GF-D8 (cell line): ENCODE data around the gene ITGAX.

Experiments used
- DNase-seq: peaks from one replicate; lab custom pipeline; 2025; lab: John Stamatoyannopoulos, UW

Gene ITGAX

GRCh38 chr16:31348579-31348978 is 6.4 kb upstream of the ITGAX start:
- no peak for DNase-seq

GRCh38 chr16:31350275-31351005 is 4.5 kb upstream of the ITGAX start:
- DNase-seq: no peak

DNA sequence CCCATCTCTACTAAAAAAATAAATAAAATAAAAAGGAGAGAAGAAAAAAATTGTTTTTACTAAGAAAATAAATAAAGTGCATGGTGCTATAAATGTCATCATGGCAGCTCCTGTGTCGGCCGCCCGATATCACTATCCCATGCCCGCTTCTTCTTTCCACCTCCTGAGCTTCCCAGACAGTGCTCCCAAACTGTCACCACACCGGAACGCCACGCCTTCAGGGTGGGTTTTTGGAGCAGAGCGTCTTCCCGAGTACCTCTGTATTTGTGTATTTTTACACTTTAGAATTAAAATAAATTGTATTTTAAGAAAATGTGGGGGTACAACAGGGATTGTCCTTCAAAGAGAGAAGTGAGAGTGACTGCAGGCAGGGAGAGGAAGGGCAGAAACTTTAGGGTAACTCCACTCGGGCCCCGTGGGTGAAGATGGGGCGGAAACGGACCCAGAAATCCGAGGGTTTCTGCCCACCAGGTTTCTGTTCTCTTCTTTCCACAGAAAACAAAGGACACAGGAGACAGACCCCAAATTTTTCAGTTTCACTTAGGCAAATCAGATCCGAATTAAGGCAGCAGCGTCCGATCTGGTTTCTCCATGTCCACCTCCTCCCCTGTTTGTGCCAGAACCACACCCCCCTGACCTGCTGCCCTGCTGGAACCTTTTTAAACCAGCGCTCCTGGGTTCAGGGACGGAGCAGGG is 3.6 kb upstream of the ITGAX start:
- no peak for DNase-seq

- DNase-seq: no peak
Observed at GRCh38 chr16:31351942-31352325, 3.0 kb upstream of the ITGAX start.

GRCh38 chr16:31352376-31353115 is 2.4 kb upstream of the ITGAX start:
- DNase-seq: peak; percentile 15

DNA sequence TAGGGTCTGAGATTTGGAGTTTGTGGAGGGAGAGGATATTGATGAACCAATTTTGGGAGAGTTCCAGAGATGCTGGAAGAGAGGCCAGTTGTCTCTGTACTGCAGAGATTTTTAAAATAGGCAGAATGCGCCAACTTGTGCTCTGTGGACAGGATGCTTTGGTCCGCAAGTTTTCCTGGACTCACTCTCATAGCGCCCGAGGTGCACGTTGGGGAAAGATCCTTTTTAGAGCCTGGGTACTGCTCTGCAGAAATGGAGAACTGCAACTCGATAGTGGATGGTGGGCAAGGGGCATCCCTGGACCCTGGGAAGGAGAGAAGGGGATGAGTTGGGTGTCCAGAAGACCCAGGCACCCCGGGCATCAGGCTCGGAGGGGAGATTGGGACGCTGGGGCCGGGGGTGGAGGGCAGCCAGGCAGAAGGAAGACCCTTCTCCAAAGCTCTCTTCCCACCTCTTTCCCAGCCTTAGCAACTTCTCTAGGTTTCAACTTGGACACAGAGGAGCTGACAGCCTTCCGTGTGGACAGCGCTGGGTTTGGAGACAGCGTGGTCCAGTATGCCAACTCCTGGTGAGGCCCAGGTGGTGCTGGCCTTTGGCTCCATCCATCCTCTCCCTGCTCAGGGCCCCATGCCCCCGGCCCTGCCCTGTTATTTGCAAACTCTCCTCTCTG is 590 bp downstream of the ITGAX start:
- no peak for DNase-seq

DNA sequence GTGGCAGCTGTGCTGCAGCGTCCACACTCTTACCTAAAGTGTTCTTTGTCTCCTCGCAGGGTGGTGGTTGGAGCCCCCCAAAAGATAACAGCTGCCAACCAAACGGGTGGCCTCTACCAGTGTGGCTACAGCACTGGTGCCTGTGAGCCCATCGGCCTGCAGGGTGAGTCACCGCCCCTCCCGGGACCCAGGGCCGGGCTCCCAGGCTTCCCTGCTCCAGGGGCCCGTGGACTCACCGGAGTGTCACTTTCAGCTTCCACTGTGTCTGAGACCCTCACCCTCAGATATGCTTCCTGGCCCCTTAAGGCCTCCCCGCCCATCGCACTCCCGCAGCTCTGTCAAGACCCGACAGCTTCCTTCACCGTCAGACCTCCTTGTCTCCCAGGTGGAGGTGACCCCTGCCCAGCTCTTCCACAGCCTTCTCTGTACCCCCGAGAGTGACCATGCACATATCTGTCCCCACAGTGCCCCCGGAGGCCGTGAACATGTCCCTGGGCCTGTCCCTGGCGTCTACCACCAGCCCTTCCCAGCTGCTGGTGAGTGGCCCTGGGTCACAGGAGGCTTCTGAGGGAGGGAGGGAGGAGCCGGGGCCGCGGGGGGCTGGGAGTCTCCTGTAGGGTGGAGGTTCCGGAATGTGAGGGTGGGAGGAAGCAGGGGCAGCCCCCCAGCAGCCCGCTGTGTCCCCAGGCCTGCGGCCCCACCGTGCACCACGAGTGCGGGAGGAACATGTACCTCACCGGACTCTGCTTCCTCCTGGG is 1.8 kb downstream of the ITGAX start:
- DNase-seq: no peak

- no peak for DNase-seq
Observed at GRCh38 chr16:31357324-31358109, 2.5 kb downstream of the ITGAX start.

GRCh38 chr16:31360251-31360650 is 5.3 kb downstream of the ITGAX start:
- no peak for DNase-seq

GRCh38 chr16:31361201-31362110 is 6.5 kb downstream of the ITGAX start:
- DNase-seq: no peak

DNA sequence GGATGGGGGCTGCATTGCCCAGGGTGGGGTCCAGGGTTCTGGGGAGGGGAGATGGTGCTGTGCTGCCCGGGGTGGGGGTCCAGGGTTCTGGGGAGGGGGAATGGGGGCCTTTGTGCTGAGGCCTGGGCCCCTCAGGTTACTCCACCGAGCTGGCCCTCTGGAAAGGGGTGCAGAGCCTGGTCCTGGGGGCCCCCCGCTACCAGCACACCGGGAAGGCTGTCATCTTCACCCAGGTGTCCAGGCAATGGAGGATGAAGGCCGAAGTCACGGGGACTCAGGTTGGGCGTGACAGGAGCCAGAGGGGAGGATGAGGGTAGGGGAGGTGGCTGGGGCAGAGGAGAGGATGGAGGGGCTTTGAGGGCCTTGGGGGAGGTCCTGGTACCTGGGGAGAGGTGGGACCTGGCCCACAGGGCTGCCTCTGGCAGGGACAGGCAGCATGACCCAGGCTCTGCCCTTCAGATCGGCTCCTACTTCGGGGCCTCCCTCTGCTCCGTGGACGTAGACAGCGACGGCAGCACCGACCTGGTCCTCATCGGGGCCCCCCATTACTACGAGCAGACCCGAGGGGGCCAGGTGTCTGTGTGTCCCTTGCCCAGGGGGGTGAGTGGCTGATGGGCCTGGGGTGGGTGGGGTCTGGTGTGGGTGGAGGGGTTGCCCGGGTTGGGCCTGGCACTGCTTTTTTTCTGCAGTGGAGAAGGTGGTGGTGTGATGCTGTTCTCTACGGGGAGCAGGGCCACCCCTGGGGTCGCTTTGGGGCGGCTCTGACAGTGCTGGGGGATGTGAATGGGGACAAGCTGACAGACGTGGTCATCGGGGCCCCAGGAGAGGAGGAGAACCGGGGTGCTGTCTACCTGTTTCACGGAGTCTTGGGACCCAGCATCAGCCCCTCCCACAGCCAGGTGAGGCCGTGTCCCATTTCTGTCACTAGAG is 7.8 kb downstream of the ITGAX start:
- no peak for DNase-seq

DNA sequence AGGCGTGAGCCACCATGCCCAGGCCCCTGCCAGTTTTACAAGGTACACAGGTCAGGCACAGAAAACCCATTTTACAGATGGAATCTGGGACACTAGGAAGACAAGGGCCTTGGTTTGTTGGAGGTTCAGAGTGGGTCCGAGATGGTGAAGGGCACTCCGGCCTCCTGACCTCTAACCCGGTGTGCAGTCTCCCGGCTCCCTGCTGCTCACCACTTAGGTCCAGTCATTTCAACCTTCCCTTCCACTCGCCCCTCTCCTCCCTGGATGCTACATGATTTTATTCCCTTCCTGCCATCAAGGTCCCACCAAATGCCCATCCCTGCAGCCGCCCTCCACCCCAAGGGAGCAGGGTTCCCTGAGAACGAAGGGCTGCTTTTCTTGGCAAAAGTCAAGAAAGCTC is 8.7 kb downstream of the ITGAX start:
- DNase-seq: no peak

- no peak for DNase-seq
Observed at GRCh38 chr16:31364421-31364820, 9.4 kb downstream of the ITGAX start.

GRCh38 chr16:31365131-31365865 is 10.3 kb downstream of the ITGAX start:
- DNase-seq: no peak

- DNase-seq: peak; percentile 72
Observed at GRCh38 chr16:31367853-31368252, 12.9 kb downstream of the ITGAX start.

- DNase-seq: no peak
Observed at GRCh38 chr16:31371008-31371407, 16.0 kb downstream of the ITGAX start.

- no peak for DNase-seq
Observed at GRCh38 chr16:31371619-31372484, 16.9 kb downstream of the ITGAX start.
